OCI-LY3 (cell line): ENCODE results near the gene ZNF608.

Source experiments
- H2AFZ ChIP-seq: fragments of 200-600, 300-600 bp; shearing (Covaris generic); 2 replicates; pipeline ENCODE4 v1.6.0; 2014; ENCODE audit warnings: antibody characterized with exemption, low read depth, low read length
- H3K27ac ChIP-seq: fragments of 200-600, 300-600 bp; sonication (generic); 2 replicates; pipeline ENCODE4 v1.5.1; 2014; ENCODE audit warnings: mild to moderate bottlenecking, low read length, moderate library complexity, mixed read lengths
- H3K27me3 ChIP-seq: fragments of 200-600, 300-600 bp; sonication (generic); 2 replicates; pipeline ENCODE4 v1.6.1; 2014; ENCODE audit warnings: low read depth, low read length, mixed read lengths
- H3K36me3 ChIP-seq: fragments of 200-600, 300-600 bp; sonication (generic); replicated peaks from 2 replicates; pipeline ENCODE3; 2014; ENCODE audit warnings: low read depth, low read length, mixed read lengths
- H3K4me1 ChIP-seq: fragments of 300-600, 200-600 bp; sonication (generic); 2 replicates; pipeline ENCODE4 v1.6.1; 2014; ENCODE audit warnings: low read length, mixed read lengths
- H3K4me2 ChIP-seq: fragments of 200-600, 300-600 bp; sonication (generic); 2 replicates; pipeline ENCODE4 v1.6.1; 2014; ENCODE audit warnings: low read length, mixed read lengths
- H3K4me3 ChIP-seq: fragments of 300-600, 200-600 bp; sonication (generic); 2 replicates; pipeline ENCODE4 v1.5.1; 2014; ENCODE audit warnings: antibody characterized with exemption, mild to moderate bottlenecking, low read length, moderate library complexity
- H3K79me2 ChIP-seq: fragments of 300-600, 200-600 bp; shearing (Covaris generic); 2 replicates; pipeline ENCODE4 v1.6.1; 2014; ENCODE audit warnings: mild to moderate bottlenecking, low read length, mixed read lengths
- H3K9ac ChIP-seq: fragments of 300-600, 200-600 bp; shearing (Covaris generic); 2 replicates; pipeline ENCODE4 v1.6.0; 2014; ENCODE audit warnings: mild to moderate bottlenecking, low read length, moderate library complexity
- H3K9me3 ChIP-seq: fragments of 200-600, 300-600 bp; shearing (Covaris generic); 2 replicates; pipeline ENCODE4 v1.6.1; 2014; ENCODE audit warnings: low read length, mixed read lengths; ENCODE audit not compliant: insufficient read depth
- H4K20me1 ChIP-seq: fragments of 200-600, 300-600 bp; sonication (generic); 2 replicates; pipeline ENCODE4 v1.6.1; 2016; ENCODE audit warnings: low read length, mixed read lengths; ENCODE audit not compliant: insufficient read depth
- CTCF ChIP-seq: fragments of 200-600, 300-600 bp; sonication (generic); IDR thresholded peaks from 2 replicates; pipeline ENCODE4 v1.5.1; 2014; ENCODE audit warnings: antibody characterized with exemption, low read length, low read depth
- EZH2phosphoT487 ChIP-seq: fragments of 200-600 bp; shearing (Covaris generic); IDR thresholded peaks from 2 replicates; pipeline ENCODE4 v1.6.1; 2018; ENCODE audit warnings: antibody characterized with exemption, mixed run types, low read depth

Gene ZNF608

GRCh38 chr5:124740071-124740470 lies 6.4 kb downstream of the ZNF608 start:
- Histone ChIP-seq H3K4me3 (no peak overlapping the region), H4K20me1 (no peaks in the 10 kb centered on the region), H3K27ac (no peak overlapping the region), H3K79me2 (no peaks in the 10 kb centered on the region), H3K27me3 (peaks cover 3% of the 10 kb centered on the region; the same call in 1 of the 2 replicates), H2AFZ (no peak overlapping the region), H3K36me3 (no peaks in the 10 kb centered on the region), H3K4me1 (peaks cover 63% of the 10 kb centered on the region), H3K9me3 (no peaks in the 10 kb centered on the region), H3K4me2 (no peak overlapping the region; the same call in 1 of the 2 replicates), H3K9ac (no peak overlapping the region)
- TF ChIP-seq CTCF (no peak), EZH2phosphoT487 (no peak)

- Histone ChIP-seq H3K27ac (no peak overlapping the region), H3K79me2 (no peaks in the 10 kb centered on the region)
- TF ChIP-seq CTCF (no peak), EZH2phosphoT487 (no peak)
Measured at GRCh38 chr5:124739634-124740025, 6.8 kb downstream of the ZNF608 start.

GRCh38 chr5:124738681-124739633 lies 7.5 kb downstream of the ZNF608 start:
- Histone ChIP-seq H3K27ac (no peak overlapping the region), H2AFZ (no peak overlapping the region), H3K27me3 (peaks cover 3% of the 10 kb centered on the region; the same call in 1 of the 2 replicates), H3K4me1 (peaks cover 57% of the 10 kb centered on the region), H3K79me2 (no peaks in the 10 kb centered on the region), H3K9ac (no peak overlapping the region), H3K4me2 (no peak overlapping the region; the same call in 1 of the 2 replicates), H3K9me3 (no peaks in the 10 kb centered on the region), H3K4me3 (no peak overlapping the region), H4K20me1 (no peaks in the 10 kb centered on the region), H3K36me3 (no peaks in the 10 kb centered on the region)
- TF ChIP-seq CTCF (no peak), EZH2phosphoT487 (no peak)

More at GRCh38 chr5:124739634-124740025, 6.8 kb downstream of the ZNF608 start:
- no peak overlapping the region for H3K4me3 ChIP-seq
- H2AFZ ChIP-seq = no peak overlapping the region
- no peaks in the 10 kb centered on the region for H3K9me3 ChIP-seq
- peaks cover 3% of the 10 kb centered on the region; the same call in 1 of the 2 replicates for H3K27me3 ChIP-seq
- H3K9ac ChIP-seq = no peak overlapping the region
- H3K36me3 ChIP-seq = no peaks in the 10 kb centered on the region
- H4K20me1 ChIP-seq = no peaks in the 10 kb centered on the region
- peaks cover 64% of the 10 kb centered on the region for H3K4me1 ChIP-seq
- H3K4me2 ChIP-seq = no peak overlapping the region; the same call in none of the 2 replicates

GRCh38 chr5:124737651-124738050 lies 8.8 kb downstream of the ZNF608 start:
- no peak overlapping the region for H3K9ac ChIP-seq
- TF ChIP-seq CTCF (no peak), EZH2phosphoT487 (no peak)
- H4K20me1 ChIP-seq = no peaks in the 10 kb centered on the region
- no peak overlapping the region for H2AFZ ChIP-seq
- peaks cover 3% of the 10 kb centered on the region; the same call in 1 of the 2 replicates for H3K27me3 ChIP-seq
- H3K4me3 ChIP-seq = no peak overlapping the region
- H3K4me1 ChIP-seq = peaks cover 47% of the 10 kb centered on the region
- no peaks in the 10 kb centered on the region for H3K79me2 ChIP-seq
- no peak overlapping the region for H3K27ac ChIP-seq
- H3K36me3 ChIP-seq = no peaks in the 10 kb centered on the region
- H3K9me3 ChIP-seq = no peaks in the 10 kb centered on the region
- peak overlapping the region; percentile 41; the same call in 1 of the 2 replicates for H3K4me2 ChIP-seq
